ENCODE results near the gene TFDP3. TPM values are rescaled to one million over a fixed set of nuclear protein-coding genes. Genes with fewer than 3 reads are reported as not detected.

The TFDP3 gene
- total RNA-seq, 1 donor from 2014 or later, result not detected

- Mint-ChIP-seq H3K4me1 (peaks cover 43% of the 10 kb centered on the region), H3K27me3 (ENCODE audit: insufficient read depth, low read depth) (peaks cover 8% of the 10 kb centered on the region), H3K4me3 (no peak overlapping the region), H3K36me3 (peaks cover 2% of the 10 kb centered on the region), H3K9me3 (peaks cover 23% of the 10 kb centered on the region), H3K27ac (peak overlapping the region; percentile 31)
- H3K4me1 ChIP-seq, result peaks cover 15% of the 10 kb centered on the region
- H3K4me2 ChIP-seq, result peak overlapping the region; percentile 42
- no peak overlapping the region for H2AFZ ChIP-seq (replicated peaks)
- peaks cover 22% of the 10 kb centered on the region for H3F3A ChIP-seq (ENCODE audit: low read depth)
- H4K20me1 ChIP-seq (ENCODE audit: low read depth), result no peaks in the 10 kb centered on the region
- H3K9ac ChIP-seq, result no peak overlapping the region
- H3K36me3 ChIP-seq, result no peaks in the 10 kb centered on the region
- H3K9me3 ChIP-seq (ENCODE audit: low read depth), result peaks cover 11% of the 10 kb centered on the region
- no peak overlapping the region for H3K4me3 ChIP-seq
- H3K27ac ChIP-seq, result no peak overlapping the region
- H3K79me2 ChIP-seq (ENCODE audit: low read depth), result no peaks in the 10 kb centered on the region
- no peak for TF ChIP-seq EZH2 (IDR thresholded peaks at IDR 0.05)
- TF ChIP-seq CTCF (IDR thresholded peaks at IDR 0.05), result no peak
- TF ChIP-seq EZH2phosphoT487 (IDR thresholded peaks at IDR 0.05), result no peak
- peak; percentile 47 for DNase-seq (ENCODE audit: low spot score)
- H3K27me3 ChIP-seq, result no peaks in the 10 kb centered on the region
Measured at GRCh38 chrX:133250184-133251100, 32.3 kb upstream of the TFDP3 start.

GRCh38 chrX:133249266-133250058 lies 31.3 kb upstream of the TFDP3 start:
- H4K20me1 ChIP-seq (ENCODE audit: low read depth), result no peaks in the 10 kb centered on the region
- H3K4me3 ChIP-seq, result no peak overlapping the region
- Mint-ChIP-seq H3K27ac (no peak overlapping the region), H3K4me3 (no peak overlapping the region), H3K27me3 (ENCODE audit: insufficient read depth, low read depth) (peaks cover 8% of the 10 kb centered on the region), H3K4me1 (peaks cover 39% of the 10 kb centered on the region), H3K36me3 (peaks cover 2% of the 10 kb centered on the region), H3K9me3 (peaks cover 26% of the 10 kb centered on the region)
- peaks cover 22% of the 10 kb centered on the region for H3F3A ChIP-seq (ENCODE audit: low read depth)
- H3K27me3 ChIP-seq, result no peaks in the 10 kb centered on the region
- H3K27ac ChIP-seq, result no peak overlapping the region
- peaks cover 15% of the 10 kb centered on the region for H3K4me1 ChIP-seq
- H2AFZ ChIP-seq (replicated peaks), result no peak overlapping the region
- TF ChIP-seq EZH2 (IDR thresholded peaks at IDR 0.05), result no peak
- H3K36me3 ChIP-seq, result no peaks in the 10 kb centered on the region
- no peak overlapping the region for H3K4me2 ChIP-seq
- DNase-seq (ENCODE audit: low spot score), result no peak
- no peaks in the 10 kb centered on the region for H3K79me2 ChIP-seq (ENCODE audit: low read depth)
- no peak overlapping the region for H3K9ac ChIP-seq
- H3K9me3 ChIP-seq (ENCODE audit: low read depth), result peaks cover 11% of the 10 kb centered on the region

- Histone ChIP-seq H3K9me3 (ENCODE audit: low read depth) (peaks cover 18% of the 10 kb centered on the region), H3K9ac (no peak overlapping the region), H3K4me2 (no peak overlapping the region), H3K27ac (no peak overlapping the region), H3K79me2 (ENCODE audit: low read depth) (no peaks in the 10 kb centered on the region), H3K36me3 (no peaks in the 10 kb centered on the region), H4K20me1 (ENCODE audit: low read depth) (no peaks in the 10 kb centered on the region), H3K4me3 (no peak overlapping the region), H3K27me3 (no peaks in the 10 kb centered on the region), H2AFZ (replicated peaks) (no peak overlapping the region), H3K4me1 (peaks cover 15% of the 10 kb centered on the region), H3F3A (ENCODE audit: low read depth) (peaks cover 22% of the 10 kb centered on the region)
- Mint-ChIP-seq H3K4me3 (no peak overlapping the region), H3K27ac (no peak overlapping the region), H3K9me3 (peaks cover 26% of the 10 kb centered on the region), H3K27me3 (ENCODE audit: insufficient read depth, low read depth) (peaks cover 8% of the 10 kb centered on the region), H3K36me3 (peaks cover 2% of the 10 kb centered on the region), H3K4me1 (peaks cover 30% of the 10 kb centered on the region)
- DNase-seq (ENCODE audit: low spot score), result no peak
- no peak for TF ChIP-seq CTCF (IDR thresholded peaks at IDR 0.05)
- TF ChIP-seq EZH2phosphoT487 (IDR thresholded peaks at IDR 0.05), result no peak
- TF ChIP-seq EZH2 (IDR thresholded peaks at IDR 0.05), result no peak
Measured at GRCh38 chrX:133248177-133248576, 30.0 kb upstream of the TFDP3 start.
